ENCODE measurements around the gene ZBTB38. TPM values are rescaled to one million over a fixed set of nuclear protein-coding genes. Genes with fewer than 3 reads are reported as not detected.

ZBTB38 gene
- total RNA-seq, 1 donor from 2014 or later: 41.8 TPM

DNA sequence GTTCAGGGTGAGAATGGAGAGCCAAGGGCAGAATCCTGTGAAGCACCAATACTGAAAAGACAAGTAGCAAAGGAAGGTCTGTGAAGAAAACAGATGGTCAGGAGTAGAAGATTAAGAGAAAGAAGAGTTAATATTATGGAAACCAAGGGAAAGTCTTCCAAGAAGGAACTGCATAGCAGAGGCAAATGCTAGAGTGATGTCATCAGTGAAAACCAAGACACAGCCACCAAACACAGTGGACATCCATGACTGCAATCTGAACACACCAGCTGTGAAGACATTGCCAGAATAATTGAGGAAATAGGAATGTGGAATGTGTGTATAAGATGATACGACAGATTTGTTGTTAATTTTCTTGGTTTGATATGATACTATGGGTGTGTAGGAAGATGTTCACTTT lies 26.8 kb upstream of the ZBTB38 start:
- Mint-ChIP-seq H3K4me1 (ENCODE audit: unreplicated experiment) (peaks cover 7% of the 10 kb centered on the region), H3K27ac (ENCODE audit: unreplicated experiment) (no peak overlapping the region), H3K9me3 (ENCODE audit: unreplicated experiment) (peaks cover 3% of the 10 kb centered on the region), H3K27me3 (ENCODE audit: unreplicated experiment) (no peaks in the 10 kb centered on the region), H3K4me3 (ENCODE audit: unreplicated experiment) (no peak overlapping the region), H3K36me3 (ENCODE audit: unreplicated experiment) (no peaks in the 10 kb centered on the region)
- DNase-seq (ENCODE audit: extremely low spot score, unreplicated experiment): no peak
- TF ChIP-seq, protein P1, sequence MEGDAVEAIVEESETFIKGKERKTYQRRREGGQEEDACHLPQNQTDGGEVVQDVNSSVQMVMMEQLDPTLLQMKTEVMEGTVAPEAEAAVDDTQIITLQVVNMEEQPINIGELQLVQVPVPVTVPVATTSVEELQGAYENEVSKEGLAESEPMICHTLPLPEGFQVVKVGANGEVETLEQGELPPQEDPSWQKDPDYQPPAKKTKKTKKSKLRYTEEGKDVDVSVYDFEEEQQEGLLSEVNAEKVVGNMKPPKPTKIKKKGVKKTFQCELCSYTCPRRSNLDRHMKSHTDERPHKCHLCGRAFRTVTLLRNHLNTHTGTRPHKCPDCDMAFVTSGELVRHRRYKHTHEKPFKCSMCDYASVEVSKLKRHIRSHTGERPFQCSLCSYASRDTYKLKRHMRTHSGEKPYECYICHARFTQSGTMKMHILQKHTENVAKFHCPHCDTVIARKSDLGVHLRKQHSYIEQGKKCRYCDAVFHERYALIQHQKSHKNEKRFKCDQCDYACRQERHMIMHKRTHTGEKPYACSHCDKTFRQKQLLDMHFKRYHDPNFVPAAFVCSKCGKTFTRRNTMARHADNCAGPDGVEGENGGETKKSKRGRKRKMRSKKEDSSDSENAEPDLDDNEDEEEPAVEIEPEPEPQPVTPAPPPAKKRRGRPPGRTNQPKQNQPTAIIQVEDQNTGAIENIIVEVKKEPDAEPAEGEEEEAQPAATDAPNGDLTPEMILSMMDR (IDR thresholded peaks at IDR 0.05): no peak

DNA sequence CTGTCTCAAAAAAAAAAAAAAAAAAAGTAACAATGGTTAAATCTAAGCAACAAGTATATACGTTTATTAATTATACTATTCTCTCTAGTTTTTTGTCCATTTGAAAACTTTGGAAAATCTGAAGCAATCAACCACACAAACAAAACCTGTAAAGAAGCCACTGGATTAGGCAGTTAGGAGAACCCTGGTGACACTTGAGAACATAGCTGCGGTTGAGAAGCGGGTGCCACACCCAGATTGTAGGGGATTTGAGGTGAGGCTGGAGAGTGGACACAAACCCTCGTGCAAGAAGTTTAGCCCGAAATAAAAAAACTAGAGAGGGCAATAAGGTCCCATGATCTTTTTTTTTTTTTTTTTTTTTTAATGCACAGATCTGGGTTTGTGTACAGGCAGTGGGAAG lies 25.9 kb upstream of the ZBTB38 start:
- TF ChIP-seq, protein P1 (IDR thresholded peaks at IDR 0.05): no peak
- Mint-ChIP-seq H3K27ac (ENCODE audit: unreplicated experiment) (no peak overlapping the region), H3K4me1 (ENCODE audit: unreplicated experiment) (peaks cover 5% of the 10 kb centered on the region), H3K4me3 (ENCODE audit: unreplicated experiment) (no peak overlapping the region), H3K9me3 (ENCODE audit: unreplicated experiment) (peaks cover 3% of the 10 kb centered on the region), H3K36me3 (ENCODE audit: unreplicated experiment) (no peaks in the 10 kb centered on the region), H3K27me3 (ENCODE audit: unreplicated experiment) (no peaks in the 10 kb centered on the region)
- DNase-seq (ENCODE audit: extremely low spot score, unreplicated experiment): no peak

DNA sequence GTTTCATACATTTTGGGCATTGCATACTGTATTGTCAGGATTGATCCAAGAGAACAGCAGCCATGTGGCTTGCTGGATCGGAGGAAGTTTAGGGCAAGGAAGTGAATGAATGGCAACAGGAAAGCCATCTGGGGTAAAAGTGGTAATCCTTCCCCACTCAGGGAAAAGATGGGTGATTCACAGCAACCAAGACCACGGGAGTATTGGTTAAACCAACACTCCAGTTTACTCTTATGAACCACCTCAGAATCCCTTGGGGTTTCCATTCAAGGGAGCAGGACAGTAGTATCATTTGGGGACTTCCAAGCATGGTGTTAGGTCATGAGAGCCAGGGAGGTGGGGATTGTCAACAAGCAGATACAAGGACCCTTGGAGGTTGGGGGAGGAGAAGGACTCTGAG lies 25.2 kb upstream of the ZBTB38 start:
- Mint-ChIP-seq H3K27me3 (ENCODE audit: unreplicated experiment) (no peaks in the 10 kb centered on the region), H3K36me3 (ENCODE audit: unreplicated experiment) (no peaks in the 10 kb centered on the region), H3K27ac (ENCODE audit: unreplicated experiment) (no peak overlapping the region), H3K4me1 (ENCODE audit: unreplicated experiment) (peaks cover 3% of the 10 kb centered on the region), H3K9me3 (ENCODE audit: unreplicated experiment) (peaks cover 3% of the 10 kb centered on the region), H3K4me3 (ENCODE audit: unreplicated experiment) (no peak overlapping the region)
- TF ChIP-seq, protein P1 (IDR thresholded peaks at IDR 0.05): no peak
- DNase-seq (ENCODE audit: extremely low spot score, unreplicated experiment): no peak

DNA sequence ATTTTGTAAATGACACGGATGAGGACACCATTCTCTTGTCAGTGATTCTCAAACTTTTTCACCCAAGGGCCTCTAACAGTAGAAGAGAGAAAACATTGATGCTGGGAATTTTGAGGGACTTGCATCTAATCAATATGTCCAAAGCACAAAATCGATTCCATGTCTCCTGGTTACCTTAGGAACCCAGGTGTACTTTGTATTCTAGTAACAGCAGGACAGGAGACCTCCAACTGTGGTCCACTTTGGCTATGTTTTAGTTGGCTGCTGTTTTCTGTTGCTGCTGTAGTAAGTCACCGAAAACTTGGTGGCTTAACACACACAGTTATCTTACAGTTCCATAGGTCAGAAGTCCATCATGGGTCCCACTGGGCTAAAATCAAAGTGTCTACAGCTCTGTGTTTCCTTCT lies 24.4 kb upstream of the ZBTB38 start:
- Mint-ChIP-seq H3K4me1 (ENCODE audit: unreplicated experiment) (peaks cover 3% of the 10 kb centered on the region), H3K27me3 (ENCODE audit: unreplicated experiment) (no peaks in the 10 kb centered on the region), H3K36me3 (ENCODE audit: unreplicated experiment) (peaks cover 2% of the 10 kb centered on the region), H3K27ac (ENCODE audit: unreplicated experiment) (no peak overlapping the region), H3K4me3 (ENCODE audit: unreplicated experiment) (no peak overlapping the region), H3K9me3 (ENCODE audit: unreplicated experiment) (peaks cover 3% of the 10 kb centered on the region)
- TF ChIP-seq, protein P1 (IDR thresholded peaks at IDR 0.05): no peak
- no peak for DNase-seq (ENCODE audit: extremely low spot score, unreplicated experiment)

DNA sequence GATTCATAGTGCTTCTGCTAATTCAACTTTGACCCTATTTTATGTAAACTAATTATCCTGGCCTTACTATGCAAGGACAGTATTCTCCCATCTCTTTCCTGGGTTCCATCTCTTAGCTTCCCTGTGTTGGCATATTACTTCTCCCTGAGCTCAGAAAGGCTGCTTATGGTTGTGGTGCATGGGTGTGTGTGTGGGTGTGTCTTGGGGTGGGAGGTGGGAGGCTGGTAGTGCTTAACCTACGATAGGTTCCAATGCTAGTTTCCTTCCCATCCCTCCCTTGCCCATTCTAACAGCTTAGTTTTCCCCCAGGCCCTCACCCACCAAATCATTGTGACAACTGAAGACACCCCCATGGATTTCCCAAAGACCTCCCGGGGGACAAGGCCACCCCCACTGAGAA lies 22.8 kb upstream of the ZBTB38 start:
- no peak overlapping the region for H3K4me3 Mint-ChIP-seq (ENCODE audit: unreplicated experiment)
- peaks cover 2% of the 10 kb centered on the region for H3K36me3 Mint-ChIP-seq (ENCODE audit: unreplicated experiment)
- TF ChIP-seq, protein P1 (IDR thresholded peaks at IDR 0.05): no peak
- DNase-seq (ENCODE audit: extremely low spot score, unreplicated experiment): no peak
- H3K27me3 Mint-ChIP-seq (ENCODE audit: unreplicated experiment): peaks cover 3% of the 10 kb centered on the region
- H3K4me1 Mint-ChIP-seq (ENCODE audit: unreplicated experiment): peaks cover 3% of the 10 kb centered on the region
- no peaks in the 10 kb centered on the region for H3K9me3 Mint-ChIP-seq (ENCODE audit: unreplicated experiment)
- no peak overlapping the region for H3K27ac Mint-ChIP-seq (ENCODE audit: unreplicated experiment)

Measured in osteocyte (in vitro differentiated cells).